Measurements from ENCODE around the gene DOLPP1.

DNA sequence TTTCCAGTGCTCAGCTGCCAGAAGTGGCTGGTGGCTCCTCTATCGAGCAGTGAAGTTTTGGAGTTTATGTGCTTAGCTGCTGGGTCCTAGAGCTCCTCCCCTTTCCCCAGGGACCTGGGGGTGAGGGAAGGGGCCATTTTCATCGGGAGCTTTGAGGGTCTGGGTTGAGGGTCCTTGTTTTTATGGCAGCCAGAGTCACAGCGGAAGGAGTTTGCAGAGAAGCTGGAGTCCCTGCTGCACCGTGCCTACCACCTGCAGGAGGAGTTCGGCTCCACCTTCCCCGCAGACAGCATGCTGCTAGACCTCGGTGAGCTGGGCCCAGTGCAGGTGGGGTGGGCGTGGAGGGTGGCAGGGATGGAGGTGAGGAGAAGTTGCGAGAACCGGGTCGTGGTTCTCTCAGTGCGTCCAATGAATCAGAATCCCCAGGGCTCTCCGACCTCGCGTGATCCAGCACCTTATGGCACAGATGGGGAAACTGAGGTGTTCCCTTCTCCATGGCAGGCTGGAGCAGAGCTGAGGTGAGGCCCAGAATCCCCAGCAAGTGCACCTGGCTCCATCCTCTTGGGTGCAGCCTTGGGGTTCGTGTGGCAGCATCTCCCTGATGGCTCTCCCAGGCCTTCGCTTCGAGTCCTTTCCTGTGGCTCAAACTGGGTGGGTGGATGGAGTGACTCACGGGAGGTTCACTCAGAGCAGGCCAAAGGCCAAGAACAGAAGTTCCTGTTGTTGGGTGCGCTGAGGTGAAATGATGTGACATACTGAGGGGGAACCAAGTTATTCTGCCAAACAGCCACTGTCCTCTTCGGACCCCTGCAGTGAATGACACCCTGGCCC, 21.7 kb upstream of the DOLPP1 start:
- TF ChIP-seq, protein P1, sequence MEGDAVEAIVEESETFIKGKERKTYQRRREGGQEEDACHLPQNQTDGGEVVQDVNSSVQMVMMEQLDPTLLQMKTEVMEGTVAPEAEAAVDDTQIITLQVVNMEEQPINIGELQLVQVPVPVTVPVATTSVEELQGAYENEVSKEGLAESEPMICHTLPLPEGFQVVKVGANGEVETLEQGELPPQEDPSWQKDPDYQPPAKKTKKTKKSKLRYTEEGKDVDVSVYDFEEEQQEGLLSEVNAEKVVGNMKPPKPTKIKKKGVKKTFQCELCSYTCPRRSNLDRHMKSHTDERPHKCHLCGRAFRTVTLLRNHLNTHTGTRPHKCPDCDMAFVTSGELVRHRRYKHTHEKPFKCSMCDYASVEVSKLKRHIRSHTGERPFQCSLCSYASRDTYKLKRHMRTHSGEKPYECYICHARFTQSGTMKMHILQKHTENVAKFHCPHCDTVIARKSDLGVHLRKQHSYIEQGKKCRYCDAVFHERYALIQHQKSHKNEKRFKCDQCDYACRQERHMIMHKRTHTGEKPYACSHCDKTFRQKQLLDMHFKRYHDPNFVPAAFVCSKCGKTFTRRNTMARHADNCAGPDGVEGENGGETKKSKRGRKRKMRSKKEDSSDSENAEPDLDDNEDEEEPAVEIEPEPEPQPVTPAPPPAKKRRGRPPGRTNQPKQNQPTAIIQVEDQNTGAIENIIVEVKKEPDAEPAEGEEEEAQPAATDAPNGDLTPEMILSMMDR (IDR thresholded peaks at IDR 0.05), result no peak
- TF ChIP-seq POLR2A (IDR thresholded peaks at IDR 0.05), result no peak

Measured in lower leg skin (tissue), 3 donors.